ENCODE results near the gene CCND1. TPM values are rescaled to one million over a fixed set of nuclear protein-coding genes. Genes with fewer than 3 reads are reported as not detected.
A peak's percentile ranks its signal among the peaks of the same experiment; 100 is the strongest.
"Not testable (repeated sequence)": the region's sequence is repeated elsewhere in the genome, so short reads cannot be mapped to it uniquely, and the experiment has no call there.

CCND1 gene
- total and polyA plus RNA-seq, 2 experiments from 2014 or later, result 20.1 to 36.5 TPM

GRCh38 chr11:69683764-69684333, 42.9 kb downstream of the CCND1 start:
- Histone ChIP-seq H3K4me3 (no peak overlapping the region), H3K27me3 (peaks cover 12% of the 10 kb centered on the region), H3K36me3 (no peaks in the 10 kb centered on the region), H3K27ac (no peak overlapping the region), H3K4me1 (ENCODE audit: low read depth) (no peaks in the 10 kb centered on the region), H3K9me3 (ENCODE audit: low read depth) (no peaks in the 10 kb centered on the region)
- TF ChIP-seq, protein P1, sequence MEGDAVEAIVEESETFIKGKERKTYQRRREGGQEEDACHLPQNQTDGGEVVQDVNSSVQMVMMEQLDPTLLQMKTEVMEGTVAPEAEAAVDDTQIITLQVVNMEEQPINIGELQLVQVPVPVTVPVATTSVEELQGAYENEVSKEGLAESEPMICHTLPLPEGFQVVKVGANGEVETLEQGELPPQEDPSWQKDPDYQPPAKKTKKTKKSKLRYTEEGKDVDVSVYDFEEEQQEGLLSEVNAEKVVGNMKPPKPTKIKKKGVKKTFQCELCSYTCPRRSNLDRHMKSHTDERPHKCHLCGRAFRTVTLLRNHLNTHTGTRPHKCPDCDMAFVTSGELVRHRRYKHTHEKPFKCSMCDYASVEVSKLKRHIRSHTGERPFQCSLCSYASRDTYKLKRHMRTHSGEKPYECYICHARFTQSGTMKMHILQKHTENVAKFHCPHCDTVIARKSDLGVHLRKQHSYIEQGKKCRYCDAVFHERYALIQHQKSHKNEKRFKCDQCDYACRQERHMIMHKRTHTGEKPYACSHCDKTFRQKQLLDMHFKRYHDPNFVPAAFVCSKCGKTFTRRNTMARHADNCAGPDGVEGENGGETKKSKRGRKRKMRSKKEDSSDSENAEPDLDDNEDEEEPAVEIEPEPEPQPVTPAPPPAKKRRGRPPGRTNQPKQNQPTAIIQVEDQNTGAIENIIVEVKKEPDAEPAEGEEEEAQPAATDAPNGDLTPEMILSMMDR (IDR thresholded peaks at IDR 0.05; ENCODE audit: low read depth, low read length), result peak; percentile 26
- peak in 1 of 2 donors; percentile 15 for DNase-seq (ENCODE audit: low read depth in 1 of 2, low spot score in 1 of 2)

DNA sequence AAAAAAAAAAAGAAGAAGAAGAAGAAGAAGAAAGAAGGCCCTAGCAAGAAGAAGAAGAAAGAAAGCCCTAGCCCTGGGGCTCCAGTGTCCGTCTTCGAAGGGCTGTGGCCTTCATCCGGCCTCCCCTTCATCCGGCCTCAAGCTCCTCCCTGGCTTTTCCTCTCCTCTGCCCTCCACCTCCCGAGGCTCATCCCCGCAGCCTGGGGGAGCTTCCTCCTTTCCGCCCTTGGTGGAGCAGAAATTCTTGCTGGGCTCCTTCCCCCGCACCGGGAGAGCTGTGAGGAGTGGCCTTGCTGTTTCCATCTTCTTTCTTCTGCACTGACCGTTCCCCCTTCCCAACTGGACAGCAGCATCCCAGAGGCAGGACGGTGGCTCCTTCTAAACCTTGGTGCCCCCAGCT, 43.7 kb downstream of the CCND1 start:
- peaks cover 12% of the 10 kb centered on the region for H3K27me3 ChIP-seq
- TF ChIP-seq, protein P1 (IDR thresholded peaks at IDR 0.05; ENCODE audit: low read depth, low read length), result no peak
- DNase-seq (ENCODE audit: low read depth in 1 of 2, low spot score in 1 of 2), result no peak

DNA sequence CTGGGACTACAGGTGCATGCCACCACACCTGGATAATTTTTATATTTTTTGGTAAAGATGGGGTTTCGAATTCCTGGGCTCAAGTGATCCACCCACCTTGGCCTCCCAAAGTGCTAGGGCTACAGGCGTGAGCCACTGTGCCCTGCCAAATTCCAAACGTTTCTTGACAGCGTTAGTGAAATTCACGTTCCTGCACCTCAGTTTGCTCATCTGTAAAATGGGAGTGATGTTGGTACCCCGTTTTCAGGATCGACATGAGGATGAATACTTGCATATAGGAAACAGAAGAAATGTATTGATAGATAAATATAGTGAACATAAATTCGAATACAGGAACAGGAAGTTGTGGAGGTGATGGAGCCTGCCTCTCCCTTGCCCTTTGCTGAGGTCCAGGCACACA, 44.4 kb downstream of the CCND1 start:
- Histone ChIP-seq H3K4me1 (ENCODE audit: low read depth) (no peaks in the 10 kb centered on the region), H3K27ac (no peak overlapping the region), H3K4me3 (no peak overlapping the region), H3K9me3 (ENCODE audit: low read depth) (no peaks in the 10 kb centered on the region), H3K36me3 (no peaks in the 10 kb centered on the region), H3K27me3 (peaks cover 12% of the 10 kb centered on the region)
- TF ChIP-seq, protein P1 (IDR thresholded peaks at IDR 0.05; ENCODE audit: low read depth, low read length), result no peak
- no peak for DNase-seq (ENCODE audit: low read depth in 1 of 2, low spot score in 1 of 2)

More for the DNA sequence above, 43.7 kb downstream of the CCND1 start:
- no peaks in the 10 kb centered on the region for H3K9me3 ChIP-seq (ENCODE audit: low read depth)
- no peak overlapping the region for H3K4me3 ChIP-seq
- no peak overlapping the region for H3K27ac ChIP-seq
- H3K4me1 ChIP-seq (ENCODE audit: low read depth), result no peaks in the 10 kb centered on the region
- H3K36me3 ChIP-seq, result no peaks in the 10 kb centered on the region

DNA sequence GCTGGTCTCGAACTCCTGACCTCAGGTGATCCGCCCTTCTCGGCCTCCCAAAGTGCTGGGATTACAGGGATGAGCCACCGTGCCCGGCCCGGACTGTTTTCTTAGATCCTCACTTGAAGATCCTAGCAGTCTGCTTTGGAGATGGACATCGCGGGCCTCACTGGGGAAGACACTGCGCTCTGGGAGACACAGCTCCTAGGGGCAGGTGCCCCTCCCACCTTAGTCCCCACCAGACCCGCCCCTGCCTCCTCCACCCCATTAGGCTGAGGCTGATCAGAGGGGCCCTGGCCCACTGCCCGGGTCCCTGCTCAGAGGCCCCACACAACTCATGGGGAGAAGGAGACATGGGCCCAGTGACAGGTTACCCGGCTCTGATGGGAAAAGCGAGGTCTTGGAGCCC, 45.5 kb downstream of the CCND1 start:
- TF ChIP-seq, protein P1 (IDR thresholded peaks at IDR 0.05; ENCODE audit: low read depth, low read length), result no peak
- Histone ChIP-seq H3K27me3 (peaks cover 12% of the 10 kb centered on the region), H3K4me3 (no peak overlapping the region), H3K9me3 (ENCODE audit: low read depth) (no peaks in the 10 kb centered on the region), H3K27ac (no peak overlapping the region), H3K4me1 (ENCODE audit: low read depth) (no peaks in the 10 kb centered on the region), H3K36me3 (no peaks in the 10 kb centered on the region)
- DNase-seq (ENCODE audit: low read depth in 1 of 2, low spot score in 1 of 2), result no peak

GRCh38 chr11:69686856-69687255, 45.9 kb downstream of the CCND1 start:
- TF ChIP-seq, protein P1 (IDR thresholded peaks at IDR 0.05; ENCODE audit: low read depth, low read length), result no peak

DNA sequence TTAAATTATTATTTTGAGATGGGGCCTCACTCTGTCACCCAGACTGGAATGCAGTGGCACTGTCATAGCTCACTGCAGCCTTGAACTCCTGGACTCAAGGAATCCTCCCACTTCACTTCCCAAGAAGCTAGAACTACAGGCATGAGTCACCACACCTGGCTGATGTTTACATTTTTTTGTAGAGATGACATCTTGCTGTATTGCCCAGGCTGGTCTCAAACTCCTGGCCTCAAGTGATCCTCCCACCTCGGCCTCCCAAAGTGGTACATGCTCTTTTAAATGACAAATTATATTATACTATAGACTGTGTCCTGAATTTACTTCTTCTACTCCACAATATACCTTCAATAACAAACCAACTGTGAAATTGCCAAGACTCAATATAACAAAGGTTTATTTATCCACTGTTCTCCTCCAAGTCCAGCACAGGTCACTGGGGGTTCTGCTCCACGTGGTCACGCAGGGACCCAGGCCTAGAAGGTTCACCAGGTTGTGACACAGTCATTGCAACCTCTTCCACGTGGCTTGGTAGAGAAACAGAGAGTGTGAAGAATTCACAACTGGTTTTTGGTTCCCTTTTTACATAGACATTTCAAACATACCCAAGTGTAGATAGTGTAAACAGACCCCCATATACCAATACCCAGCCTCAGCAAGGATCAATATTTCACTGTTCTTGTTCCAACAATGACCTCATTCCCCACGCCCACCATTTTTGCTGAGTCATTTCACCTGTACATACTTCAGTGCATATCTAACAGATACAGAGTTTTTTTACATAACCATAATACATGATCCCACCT, 47.2 kb downstream of the CCND1 start:
- H3K27me3 ChIP-seq, result peaks cover 12% of the 10 kb centered on the region
- not testable (repeated sequence) for H3K36me3 ChIP-seq; H3K27ac ChIP-seq; DNase-seq (ENCODE audit: low read depth in 1 of 2, low spot score in 1 of 2); H3K4me3 ChIP-seq; H3K4me1 ChIP-seq (ENCODE audit: low read depth); H3K9me3 ChIP-seq (ENCODE audit: low read depth)

More at GRCh38 chr11:69686856-69687255, 45.9 kb downstream of the CCND1 start:
- peaks cover 12% of the 10 kb centered on the region for H3K27me3 ChIP-seq
- H3K36me3 ChIP-seq, result no peaks in the 10 kb centered on the region
- DNase-seq (ENCODE audit: low read depth in 1 of 2, low spot score in 1 of 2), result no peak
- H3K9me3 ChIP-seq (ENCODE audit: low read depth), result no peaks in the 10 kb centered on the region
- H3K4me1 ChIP-seq (ENCODE audit: low read depth), result no peaks in the 10 kb centered on the region
- H3K27ac ChIP-seq, result no peak overlapping the region
- H3K4me3 ChIP-seq, result no peak overlapping the region

Measured in cardiac muscle cell (in vitro differentiated cells and primary cell).